CD4-positive, alpha-beta memory T cell (primary cell): Measurements from ENCODE around the gene CD302. TPM values are rescaled to one million over a fixed set of nuclear protein-coding genes. Genes with fewer than 3 reads are reported as not detected.

ENCODE experiments used
- CTCF ChIA-PET: fragments of 350-600 bp; sonication (Branson Sonifier 250); formaldehyde crosslinking; loops from one replicate; lab custom pipeline; 2021; ENCODE audit warnings: inconsistent platforms; ENCODE audit not compliant: partially characterized antibody; lab: Charles Lee
- POLR2A ChIA-PET: fragments of 350-600 bp; sonication (Branson Sonifier 250); formaldehyde crosslinking; loops from one replicate; lab custom pipeline; 2021; ENCODE audit not compliant: partially characterized antibody; lab: Charles Lee
- DNase-seq, 5 donors: peaks; one replicate each; pipeline versions ENCODE4 v3.0.0 to v3.0.0-alpha.2; 2020 to 2022; ENCODE audit warnings: mixed read lengths in 1 of 5
- H3K27ac ChIP-seq: one replicate; pipeline ENCODE4 v1.7.0; 2013; ENCODE audit warnings: low read depth, low read length
- H3K27me3 ChIP-seq: 2 replicates; pipeline ENCODE4 v1.7.0; 2013; ENCODE audit warnings: mild to moderate bottlenecking, low read length, moderate library complexity; ENCODE audit not compliant: insufficient read depth
- H3K36me3 ChIP-seq: 2 replicates; pipeline ENCODE4 v1.7.0; 2013; ENCODE audit warnings: mild to moderate bottlenecking, low read length, moderate library complexity; ENCODE audit not compliant: insufficient read depth
- H3K4me1 ChIP-seq: 2 replicates; pipeline ENCODE4 v1.7.0; 2013; ENCODE audit warnings: mild to moderate bottlenecking, low read length, moderate library complexity; ENCODE audit not compliant: insufficient read depth
- H3K4me3 ChIP-seq, 2 donors: one replicate each; pipeline ENCODE4 v1.7.0; 2013; ENCODE audit warnings: low read length in 2 of 2, mild to moderate bottlenecking in 1 of 2
- H3K9me3 ChIP-seq, 2 donors: one replicate each; pipeline ENCODE4 v1.7.0; 2013; ENCODE audit warnings: low read length in 2 of 2, control low read depth in 1 of 2; ENCODE audit not compliant: control insufficient read depth in 1 of 2
- H3K27ac Mint-ChIP-seq, 7 donors: one replicate each; pipeline ENCODE4 v1.8.0; 2020 to 2021; ENCODE audit warnings: mixed read lengths in 7 of 7, mild to moderate bottlenecking in 6 of 7, inconsistent platforms in 3 of 7, moderate library complexity in 3 of 7
- H3K27me3 Mint-ChIP-seq, 2 donors: one replicate each; pipeline ENCODE4 v1.8.0; 2020 to 2021; ENCODE audit warnings: mixed read lengths in 2 of 2
- H3K36me3 Mint-ChIP-seq, 2 donors: one replicate each; pipeline ENCODE4 v1.8.0; 2020 to 2021; ENCODE audit warnings: mixed read lengths in 2 of 2, inconsistent platforms in 1 of 2, mild to moderate bottlenecking in 1 of 2
- H3K4me1 Mint-ChIP-seq, 4 donors: one replicate each; pipeline ENCODE4 v1.8.0; 2020 to 2021; ENCODE audit warnings: mixed read lengths in 4 of 4, mild to moderate bottlenecking in 1 of 4
- H3K4me3 Mint-ChIP-seq, 8 donors: one replicate each; pipeline ENCODE4 v1.8.0; 2020 to 2021; ENCODE audit warnings: mixed read lengths in 8 of 8, mild to moderate bottlenecking in 7 of 8, moderate library complexity in 6 of 8, inconsistent platforms in 3 of 8
- H3K9me3 Mint-ChIP-seq, 8 donors: one replicate each; pipeline ENCODE4 v1.8.0; 2020 to 2021; ENCODE audit warnings: mixed read lengths in 8 of 8, mild to moderate bottlenecking in 5 of 8, inconsistent platforms in 3 of 8, moderate library complexity in 1 of 8
- intact Hi-C: fragments of 100-400 bp; cut with micrococcal nuclease; formaldehyde crosslinking; loops from one replicate; pipeline ENCODE4 v1.15.1; 2023
- polyA plus RNA-seq, 2 donors: library from polyadenylated mRNA; unstranded; fragments of 300-500 nt; fragmentation: Illumina TruSeq; gene quantifications; one replicate each; pipeline ENCODE4 v1.2.3, GENCODE V29; 2021
- total RNA-seq, 2 experiments: library from RNA; stranded (reverse); gene quantifications; one replicate each; pipeline ENCODE4 v1.2.3, GENCODE V29; 2021

The CD302 gene
- total and polyA plus RNA-seq, 4 experiments from 2014 or later = 0.12 to 1.0 (median 0.57) TPM

DNA sequence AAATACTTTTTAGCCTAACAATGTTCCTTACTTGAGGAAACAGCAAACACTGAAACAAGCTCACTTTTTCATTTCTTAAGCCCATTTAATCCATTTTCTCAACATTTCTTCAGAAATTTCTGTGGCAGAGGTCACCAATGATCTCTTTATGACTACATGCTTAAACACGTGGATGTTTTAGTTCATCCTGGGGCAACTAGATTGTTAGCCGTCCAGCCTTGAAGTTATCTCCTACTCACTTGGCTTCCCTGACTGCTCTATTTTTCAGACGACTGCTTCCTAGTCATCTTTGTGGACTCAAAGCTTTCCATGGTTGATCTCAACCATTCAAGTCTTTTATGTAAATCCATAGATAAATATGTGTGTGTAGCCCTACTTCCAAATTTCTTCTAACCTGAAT lies 24.1 kb downstream of the CD302 start:
- no peaks in the 10 kb centered on the region for H3K4me1 ChIP-seq
- Mint-ChIP-seq H3K9me3 (no peaks in the 10 kb centered on the region), H3K4me3 (no peak overlapping the region), H3K36me3 (peaks cover 10 to 23% of the 10 kb centered on the region in 2 donors), H3K27me3 (no peaks in the 10 kb centered on the region), H3K4me1 (no peaks in the 10 kb centered on the region), H3K27ac (peak overlapping the region in 2 of 7 donors; percentile 21 to 74)
- H3K4me3 ChIP-seq = no peak overlapping the region
- H3K9me3 ChIP-seq = no peaks in the 10 kb centered on the region
- H3K36me3 ChIP-seq = peaks cover 5% of the 10 kb centered on the region
- ChIA-PET POLR2A (interaction anchor here (1.5 kb wide), 1 partner anchor 60 kb away, joined by 4 read pairs; no protein-coding TSS in a partner anchor), CTCF (no interaction called here)
- intact Hi-C loops = no loop called here
- DNase-seq = no peak
- H3K27me3 ChIP-seq = no peaks in the 10 kb centered on the region
- H3K27ac ChIP-seq = no peak overlapping the region

DNA sequence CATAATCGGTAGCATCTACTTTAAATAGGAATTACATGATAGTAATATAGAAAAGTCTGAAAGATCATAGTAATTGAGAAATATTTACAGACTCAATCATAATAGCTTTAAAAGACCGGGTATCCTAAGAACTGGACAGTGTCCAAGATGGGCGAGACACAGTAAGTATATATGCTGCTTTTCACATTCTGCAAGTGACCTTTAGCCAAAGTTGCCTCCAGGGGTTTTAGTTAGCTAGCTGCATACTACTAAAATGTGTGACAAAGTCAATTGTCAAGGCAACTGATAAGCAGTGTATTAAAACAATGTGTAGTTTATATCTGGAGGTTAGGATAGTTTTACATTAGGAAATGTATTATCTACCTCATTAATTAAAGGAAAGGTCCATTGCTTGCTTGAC lies 24.6 kb downstream of the CD302 start:
- Mint-ChIP-seq H3K4me3 (no peak overlapping the region), H3K9me3 (no peaks in the 10 kb centered on the region), H3K27me3 (no peaks in the 10 kb centered on the region), H3K4me1 (no peaks in the 10 kb centered on the region), H3K36me3 (peaks cover 10 to 23% of the 10 kb centered on the region in 2 donors), H3K27ac (no peak overlapping the region)
- Histone ChIP-seq H3K4me3 (no peak overlapping the region), H3K27ac (no peak overlapping the region), H3K9me3 (no peaks in the 10 kb centered on the region), H3K4me1 (no peaks in the 10 kb centered on the region), H3K36me3 (peaks cover 5% of the 10 kb centered on the region), H3K27me3 (no peaks in the 10 kb centered on the region)
- intact Hi-C loops = no loop called here
- CTCF ChIA-PET = no interaction called here
- POLR2A ChIA-PET = interaction anchor here (1.5 kb wide), 1 partner anchor 59 kb away, joined by 4 read pairs; no protein-coding TSS in a partner anchor
- no peak for DNase-seq

DNA sequence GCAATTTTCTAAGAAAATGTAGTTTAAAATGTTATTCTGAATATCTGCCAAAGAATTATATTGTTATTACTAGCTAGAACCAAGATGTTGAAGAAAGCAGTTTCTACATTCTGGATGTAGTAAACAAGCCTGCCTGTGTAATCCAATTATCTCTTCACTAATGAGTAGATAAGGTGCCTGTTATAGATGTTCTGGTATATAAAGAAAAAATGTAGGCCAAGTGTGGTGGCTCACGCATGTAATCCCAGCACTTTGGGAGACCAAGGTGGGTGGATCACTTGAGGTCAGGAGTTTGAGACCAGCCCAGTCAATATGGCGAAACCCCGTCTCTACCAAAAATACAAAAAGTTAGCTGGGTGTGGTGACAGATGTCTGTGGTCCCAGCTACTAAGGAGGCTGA lies 28.9 kb downstream of the CD302 start:
- Mint-ChIP-seq H3K36me3 (peaks cover 36 to 45% of the 10 kb centered on the region in 2 donors), H3K4me3 (no peak overlapping the region), H3K27ac (peak overlapping the region in 2 of 7 donors; percentile 41), H3K9me3 (no peaks in the 10 kb centered on the region), H3K4me1 (peaks cover 0 to 1% (median 0%) of the 10 kb centered on the region in 4 donors), H3K27me3 (no peaks in the 10 kb centered on the region)
- intact Hi-C loops = no loop called here
- CTCF ChIA-PET = no interaction called here
- Histone ChIP-seq H3K27ac (no peak overlapping the region), H3K9me3 (no peaks in the 10 kb centered on the region), H3K4me3 (no peak overlapping the region), H3K27me3 (no peaks in the 10 kb centered on the region), H3K4me1 (no peaks in the 10 kb centered on the region), H3K36me3 (peaks cover 20% of the 10 kb centered on the region)
- DNase-seq = no peak
- POLR2A ChIA-PET = no interaction called here

DNA sequence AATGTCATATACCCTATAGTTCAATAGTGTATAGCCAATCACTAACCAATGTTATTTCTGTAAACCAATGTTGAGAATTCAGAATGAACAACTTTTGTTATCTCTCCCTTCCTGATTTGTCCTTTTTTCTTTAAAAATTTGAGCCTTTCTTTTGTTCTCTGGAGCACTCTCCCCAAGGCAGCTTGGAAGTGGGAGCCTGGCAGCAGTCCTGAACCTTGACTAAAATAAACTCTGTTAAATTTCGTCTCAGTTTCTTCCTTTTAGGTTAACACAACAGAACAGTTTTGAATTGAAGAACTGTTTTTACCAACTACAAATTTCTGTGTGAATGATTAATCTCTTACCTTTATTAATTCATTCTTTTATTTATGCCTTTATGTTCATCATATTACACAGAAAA lies 35.9 kb downstream of the CD302 start:
- Histone ChIP-seq H3K4me3 (no peak overlapping the region), H3K9me3 (no peaks in the 10 kb centered on the region), H3K27ac (no peak overlapping the region), H3K27me3 (no peaks in the 10 kb centered on the region), H3K4me1 (no peaks in the 10 kb centered on the region), H3K36me3 (peaks cover 52% of the 10 kb centered on the region)
- DNase-seq = no peak
- Mint-ChIP-seq H3K9me3 (no peaks in the 10 kb centered on the region), H3K4me1 (peaks cover 5 to 15% (median 9%) of the 10 kb centered on the region in 4 donors), H3K36me3 (peaks cover 57 to 68% of the 10 kb centered on the region in 2 donors), H3K4me3 (no peak overlapping the region), H3K27me3 (no peaks in the 10 kb centered on the region), H3K27ac (no peak overlapping the region)
- CTCF ChIA-PET = interaction anchor here (0.9 kb wide), 1 partner anchor 14 kb away, joined by 3 read pairs; no protein-coding TSS in a partner anchor
- POLR2A ChIA-PET = no interaction called here
- intact Hi-C loops = no loop called here

GRCh38 chr2:159760326-159760725 lies 37.7 kb downstream of the CD302 start:
- Histone ChIP-seq H3K9me3 (no peaks in the 10 kb centered on the region), H3K27me3 (no peaks in the 10 kb centered on the region), H3K27ac (no peak overlapping the region), H3K36me3 (peaks cover 49% of the 10 kb centered on the region), H3K4me3 (no peak overlapping the region), H3K4me1 (no peaks in the 10 kb centered on the region)
- Mint-ChIP-seq H3K27ac (peak overlapping the region in 2 of 7 donors; percentile 17 to 48), H3K4me1 (peaks cover 5 to 15% (median 9%) of the 10 kb centered on the region in 4 donors), H3K27me3 (no peaks in the 10 kb centered on the region), H3K4me3 (no peak overlapping the region), H3K9me3 (no peaks in the 10 kb centered on the region), H3K36me3 (peaks cover 44 to 58% of the 10 kb centered on the region in 2 donors)
- DNase-seq = no peak
- intact Hi-C loops = no loop called here
- POLR2A ChIA-PET = interaction anchor here (1.1 kb wide), 1 partner anchor 48 kb away, joined by 3 read pairs; the partner anchor contains the start of gene MARCHF7
- CTCF ChIA-PET = no interaction called here

DNA sequence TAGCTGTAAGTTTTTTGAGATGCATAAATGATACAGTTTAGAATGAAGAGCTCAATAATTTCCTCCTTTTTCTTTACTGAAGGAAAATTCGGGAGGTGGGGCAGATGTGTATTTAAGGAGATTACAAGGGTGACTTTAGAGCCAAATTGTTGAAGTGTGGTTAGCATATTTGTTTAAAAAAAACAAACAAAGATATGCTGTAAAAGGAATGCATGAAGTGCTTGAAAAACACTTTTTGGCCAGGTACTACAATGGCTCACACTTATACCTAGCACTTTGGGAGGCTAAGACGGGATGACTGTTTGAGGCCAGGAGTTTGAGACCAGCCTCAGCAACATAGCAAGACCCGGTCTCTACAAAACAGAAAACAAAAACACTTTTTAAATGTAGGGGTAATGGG lies 38.4 kb downstream of the CD302 start:
- POLR2A ChIA-PET = no interaction called here
- H3K4me3 ChIP-seq = no peak overlapping the region
- H3K4me1 ChIP-seq = no peaks in the 10 kb centered on the region
- no peak overlapping the region for H3K27ac ChIP-seq
- no peaks in the 10 kb centered on the region for H3K27me3 ChIP-seq
- no peak overlapping the region for H3K4me3 Mint-ChIP-seq
- H3K36me3 ChIP-seq = peaks cover 43% of the 10 kb centered on the region
- H3K4me1 Mint-ChIP-seq = peaks cover 5 to 15% (median 9%) of the 10 kb centered on the region in 4 donors
- H3K9me3 Mint-ChIP-seq = no peaks in the 10 kb centered on the region
- DNase-seq = no peak
- H3K27me3 Mint-ChIP-seq = no peaks in the 10 kb centered on the region
- no peaks in the 10 kb centered on the region for H3K9me3 ChIP-seq
- H3K36me3 Mint-ChIP-seq = peaks cover 40 to 53% of the 10 kb centered on the region in 2 donors
- H3K27ac Mint-ChIP-seq = no peak overlapping the region
- CTCF ChIA-PET = no interaction called here
- intact Hi-C loops = no loop called here

DNA sequence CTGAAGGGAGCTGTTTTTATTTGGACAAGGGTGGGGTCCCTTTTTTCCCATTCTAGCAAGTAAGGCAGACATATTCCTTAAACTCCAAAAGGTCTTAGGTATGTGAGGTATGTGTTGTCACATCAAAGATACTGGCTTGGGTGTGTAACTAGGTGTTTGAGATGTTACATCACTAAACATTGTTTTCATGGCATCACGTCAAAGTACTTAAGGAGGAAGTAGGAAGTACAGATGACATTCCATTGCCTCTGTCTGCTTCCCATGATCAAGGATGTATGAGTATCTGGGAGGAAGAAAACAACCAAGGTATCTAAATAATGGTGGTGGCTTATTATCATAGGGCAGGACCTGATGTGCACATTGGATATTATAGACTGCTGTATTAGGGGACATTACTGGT lies 39.3 kb downstream of the CD302 start:
- peaks cover 36 to 47% of the 10 kb centered on the region in 2 donors for H3K36me3 Mint-ChIP-seq
- Histone ChIP-seq H3K4me3 (no peak overlapping the region), H3K27ac (no peak overlapping the region), H3K36me3 (peaks cover 48% of the 10 kb centered on the region), H3K9me3 (no peaks in the 10 kb centered on the region), H3K27me3 (no peaks in the 10 kb centered on the region), H3K4me1 (no peaks in the 10 kb centered on the region)
- peak overlapping the region in 2 of 7 donors; percentile 24 to 25 for H3K27ac Mint-ChIP-seq
- H3K9me3 Mint-ChIP-seq = no peaks in the 10 kb centered on the region
- ChIA-PET POLR2A (no interaction called here), CTCF (no interaction called here)
- H3K27me3 Mint-ChIP-seq = no peaks in the 10 kb centered on the region
- intact Hi-C loops = no loop called here
- H3K4me1 Mint-ChIP-seq = peaks cover 4 to 15% (median 9%) of the 10 kb centered on the region in 4 donors
- DNase-seq = no peak
- H3K4me3 Mint-ChIP-seq = no peak overlapping the region
